ENCODE results near the gene SRGAP3.

Gene SRGAP3

GRCh38 chr3:9026320-9027045, 223.0 kb downstream of the SRGAP3 start:
- CTCF ChIA-PET: interaction anchor here (0.5 to 1.0 kb wide), 3 partner anchors 16 to 477 kb away, joined by 3 to 4 read pairs (median 3); no protein-coding TSS in a partner anchor

GRCh38 chr3:9024341-9024740, 225.1 kb downstream of the SRGAP3 start:
- TF ChIP-seq ZNF544 (tag by site-specific recombination; IDR thresholded peaks at IDR 0.05) (no peak), ZNF785 (tag by site-specific recombination; IDR thresholded peaks at IDR 0.05) (no peak), CTCF (tag by site-specific recombination; IDR thresholded peaks at IDR 0.05) (no peak), ZNF311 (tag by site-specific recombination; IDR thresholded peaks at IDR 0.05; ENCODE audit: borderline replicate concordance) (no peak), ZNF837 (tag by site-specific recombination; IDR thresholded peaks at IDR 0.05) (no peak), EGR2 (tag by site-specific recombination; IDR thresholded peaks at IDR 0.05; ENCODE audit: low read depth) (no peak), ZFP3 (tag by site-specific recombination; IDR thresholded peaks at IDR 0.05; ENCODE audit: low read depth) (no peak), ZNF23 (tag by site-specific recombination; IDR thresholded peaks at IDR 0.05; ENCODE audit: borderline replicate concordance) (no peak), ZNF521 (tag by site-specific recombination; IDR thresholded peaks at IDR 0.05) (no peak), ZNF830 (tag by site-specific recombination; IDR thresholded peaks at IDR 0.05; ENCODE audit: low read depth) (no peak), ZNF155 (tag by site-specific recombination; IDR thresholded peaks at IDR 0.05) (no peak), PRDM10 (tag by site-specific recombination; IDR thresholded peaks at IDR 0.05) (no peak), ZNF555 (tag by site-specific recombination; conservative IDR thresholded peaks at IDR 0.05) (no peak), ZNF48 (tag by site-specific recombination; IDR thresholded peaks at IDR 0.05) (no peak), ZNF707 (tag by site-specific recombination; IDR thresholded peaks at IDR 0.05) (no peak), ZNF341 (tag by site-specific recombination; IDR thresholded peaks at IDR 0.05; ENCODE audit: low read depth) (no peak), ZBTB20 (tag by site-specific recombination; IDR thresholded peaks at IDR 0.05) (no peak)
- POLR2A ChIA-PET: no interaction called here
- no peaks in the 10 kb centered on the region for H3K9me3 ChIP-seq (ENCODE audit: control insufficient read depth, insufficient read depth, low read depth, low read length)
- H3K4me3 ChIP-seq (ENCODE audit: low read depth, low read length): no peak overlapping the region
- no peaks in the 10 kb centered on the region for H3K4me1 ChIP-seq (ENCODE audit: control insufficient read depth, insufficient read depth, low read length)
- CTCF ChIA-PET: interaction anchor here (0.7 kb wide), 1 partner anchor 447 kb away, joined by 3 read pairs; no protein-coding TSS in a partner anchor
- H3K36me3 ChIP-seq (ENCODE audit: control insufficient read depth in 2 of 2, insufficient read depth in 1 of 2, low read length in 2 of 2): no peaks in the 10 kb centered on the region
- H3K27ac ChIP-seq (ENCODE audit: extremely low read depth, low read depth, low read length): no peak overlapping the region

More at GRCh38 chr3:9026320-9027045, 223.0 kb downstream of the SRGAP3 start:
- no peak overlapping the region for H3K4me3 ChIP-seq (ENCODE audit: low read depth, low read length)
- H3K36me3 ChIP-seq (ENCODE audit: control insufficient read depth in 2 of 2, insufficient read depth in 1 of 2, low read length in 2 of 2): no peaks in the 10 kb centered on the region
- no peaks in the 10 kb centered on the region for H3K9me3 ChIP-seq (ENCODE audit: control insufficient read depth, insufficient read depth, low read depth, low read length)
- H3K4me1 ChIP-seq (ENCODE audit: control insufficient read depth, insufficient read depth, low read length): no peaks in the 10 kb centered on the region
- POLR2A ChIA-PET: no interaction called here
- H3K27ac ChIP-seq (ENCODE audit: extremely low read depth, low read depth, low read length): no peak overlapping the region
- TF ChIP-seq FEZF1 (tag by site-specific recombination; IDR thresholded peaks at IDR 0.05): no peak
